Activated naive CD8-positive, alpha-beta T cell treated with anti-CD3 and anti-CD28 coated beads, Interleukin-2, amount 50 U/mL, for 24 hours (primary cell): ENCODE data around the gene DLG2.
"Not testable (repeated sequence)": the region's sequence is repeated elsewhere in the genome, so short reads cannot be mapped to it uniquely, and the experiment has no call there.

Source experiments
- ATAC-seq: fragments of 150-1000 bp; cut with Tn5 transposase; one replicate; pipeline ENCODE4 v1.10.0; 2021
- DNase-seq: peaks from one replicate; pipeline ENCODE4 v3.0.0; 2021
- H3K27ac Mint-ChIP-seq: one replicate; pipeline ENCODE4 v1.8.0; 2021; ENCODE audit warnings: mild to moderate bottlenecking, mixed read lengths
- H3K27me3 Mint-ChIP-seq: one replicate; pipeline ENCODE4 v1.8.0; 2021; ENCODE audit warnings: mixed read lengths
- H3K36me3 Mint-ChIP-seq: one replicate; pipeline ENCODE4 v1.8.0; 2021; ENCODE audit warnings: low read depth, mixed read lengths
- H3K4me1 Mint-ChIP-seq: one replicate; pipeline ENCODE4 v1.8.0; 2021; ENCODE audit warnings: mixed read lengths
- H3K4me3 Mint-ChIP-seq: one replicate; pipeline ENCODE4 v1.8.0; 2021; ENCODE audit warnings: mild to moderate bottlenecking, moderate library complexity, mixed read lengths
- H3K9me3 Mint-ChIP-seq: one replicate; pipeline ENCODE4 v1.8.0; 2021; ENCODE audit warnings: mixed read lengths

Gene DLG2

GRCh38 chr11:83472806-83473205 is 2154.3 kb downstream of the DLG2 start:
- no peak overlapping the region for H3K4me3 Mint-ChIP-seq
- peaks cover 3% of the 10 kb centered on the region for H3K27me3 Mint-ChIP-seq
- no peaks in the 10 kb centered on the region for H3K9me3 Mint-ChIP-seq
- H3K27ac Mint-ChIP-seq: no peak overlapping the region
- no peaks in the 10 kb centered on the region for H3K36me3 Mint-ChIP-seq
- no peaks in the 10 kb centered on the region for H3K4me1 Mint-ChIP-seq
- ATAC-seq: no peak
- DNase-seq: no peak

DNA sequence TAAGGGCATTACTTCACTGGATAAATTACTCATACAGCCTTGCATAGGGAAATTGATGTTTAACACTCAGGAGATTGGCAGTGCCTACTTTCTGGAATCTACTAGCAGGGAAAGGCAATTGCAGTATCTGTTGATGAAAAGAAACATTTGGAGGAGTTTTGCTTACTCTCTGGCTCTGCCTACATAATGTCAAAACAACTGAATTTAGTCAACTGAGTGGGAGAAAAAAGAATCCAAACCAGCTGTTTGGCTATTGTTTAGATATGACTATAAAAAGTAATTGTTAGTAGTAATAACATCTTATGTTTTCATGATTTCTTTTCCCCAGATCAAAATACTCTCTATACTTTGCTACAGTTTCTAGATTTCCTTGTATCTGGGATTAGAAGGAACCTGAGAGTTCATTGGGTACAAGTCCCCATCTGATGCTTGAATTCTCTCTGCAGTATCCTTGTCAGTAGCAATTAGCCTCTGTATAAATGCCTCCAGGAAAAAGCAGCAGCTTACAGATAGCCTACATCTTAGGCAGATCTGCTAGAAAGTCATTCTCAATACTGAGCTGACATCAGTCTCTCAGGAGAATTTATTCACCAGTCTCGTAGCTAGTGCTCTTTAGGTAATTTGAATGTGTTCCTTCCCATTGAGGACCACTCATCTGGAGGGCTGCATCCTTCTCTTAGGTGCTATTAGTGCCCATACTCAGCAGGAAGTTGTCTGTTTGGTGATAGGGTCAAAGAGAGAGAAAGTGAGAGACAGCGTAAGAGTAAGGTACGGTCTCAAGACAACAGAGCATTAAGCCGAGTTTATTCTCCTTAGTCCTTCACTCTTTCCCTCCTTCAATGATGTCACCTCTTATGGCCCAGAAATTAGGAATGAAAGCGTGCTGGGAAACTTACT is 2155.1 kb downstream of the DLG2 start:
- Mint-ChIP-seq H3K4me1 (no peaks in the 10 kb centered on the region), H3K27me3 (peaks cover 3% of the 10 kb centered on the region), H3K27ac (no peak overlapping the region), H3K4me3 (no peak overlapping the region), H3K9me3 (no peaks in the 10 kb centered on the region), H3K36me3 (no peaks in the 10 kb centered on the region)
- ATAC-seq (no peak), DNase-seq (no peak)

GRCh38 chr11:83467837-83468236 is 2159.3 kb downstream of the DLG2 start:
- DNase-seq (no peak), ATAC-seq (no peak)
- Mint-ChIP-seq H3K4me1 (no peaks in the 10 kb centered on the region), H3K27ac (no peak overlapping the region), H3K4me3 (no peak overlapping the region), H3K9me3 (no peaks in the 10 kb centered on the region), H3K36me3 (no peaks in the 10 kb centered on the region), H3K27me3 (peaks cover 7% of the 10 kb centered on the region)

DNA sequence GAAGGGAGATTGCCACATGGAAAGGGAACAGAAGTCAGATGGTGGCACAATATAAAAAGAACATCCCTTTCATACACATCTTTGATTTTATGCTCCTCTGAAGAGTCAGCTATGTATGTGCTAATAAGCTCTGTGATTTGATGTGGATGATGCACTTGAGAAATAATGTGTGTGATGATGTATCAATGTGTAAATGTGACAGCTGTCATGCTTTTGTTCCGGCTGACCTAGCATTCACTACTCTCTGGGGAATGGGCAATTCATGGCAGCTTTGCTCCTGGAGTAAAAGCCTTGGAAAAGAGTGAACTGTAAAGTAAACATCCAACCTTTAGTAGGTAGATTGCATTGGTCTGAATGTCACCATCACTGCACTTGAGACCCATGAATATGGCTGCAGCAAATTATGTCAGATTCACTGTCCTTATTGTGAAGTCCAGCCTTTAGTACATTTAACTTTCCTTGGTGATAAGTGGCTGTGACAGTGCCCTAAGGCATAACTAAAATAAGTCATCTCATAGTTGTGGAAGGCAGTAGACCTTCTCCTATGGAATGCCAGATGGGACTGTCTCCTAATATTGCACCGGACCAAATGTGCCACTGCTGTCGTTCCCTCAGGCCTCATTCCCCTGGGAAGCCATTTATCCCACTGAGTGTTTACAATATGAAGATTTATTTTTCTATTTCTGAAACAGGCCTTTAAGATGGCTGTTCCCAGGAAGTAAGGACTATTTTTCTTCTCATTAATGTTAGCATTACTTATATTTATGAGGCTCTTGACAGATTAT is 2162.8 kb downstream of the DLG2 start:
- DNase-seq (no peak), ATAC-seq (no peak)
- Mint-ChIP-seq H3K4me1 (no peaks in the 10 kb centered on the region), H3K27me3 (peaks cover 7% of the 10 kb centered on the region), H3K27ac (no peak overlapping the region), H3K9me3 (no peaks in the 10 kb centered on the region), H3K4me3 (no peak overlapping the region), H3K36me3 (no peaks in the 10 kb centered on the region)

DNA sequence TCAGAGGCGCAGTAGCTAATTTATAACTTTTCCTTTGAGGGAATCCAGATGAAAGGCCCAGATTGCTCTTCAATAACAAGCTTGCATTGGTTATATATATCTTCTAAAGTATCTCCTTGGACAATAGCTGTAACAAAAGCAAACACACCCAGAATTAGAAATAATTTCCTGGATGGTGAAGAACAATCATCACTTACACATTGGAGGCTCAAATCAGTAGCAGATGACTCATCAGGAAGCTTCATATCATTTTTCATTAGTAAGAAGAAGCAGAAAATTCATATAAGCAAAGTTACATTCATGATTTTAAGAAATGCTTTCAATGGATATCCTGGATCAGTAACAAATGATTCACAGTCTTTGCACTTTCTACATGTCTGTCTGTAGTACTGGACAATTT is 2167.3 kb downstream of the DLG2 start:
- no peak overlapping the region for H3K4me3 Mint-ChIP-seq
- ATAC-seq: no peak
- DNase-seq: no peak
- H3K4me1 Mint-ChIP-seq: no peaks in the 10 kb centered on the region
- peaks cover 3% of the 10 kb centered on the region for H3K27me3 Mint-ChIP-seq
- H3K27ac Mint-ChIP-seq: no peak overlapping the region
- no peaks in the 10 kb centered on the region for H3K36me3 Mint-ChIP-seq
- no peaks in the 10 kb centered on the region for H3K9me3 Mint-ChIP-seq

- no peak for ATAC-seq
- DNase-seq: no peak
- Mint-ChIP-seq H3K4me3 (no peak overlapping the region), H3K36me3 (no peaks in the 10 kb centered on the region), H3K27ac (no peak overlapping the region), H3K27me3 (no peaks in the 10 kb centered on the region), H3K4me1 (no peaks in the 10 kb centered on the region), H3K9me3 (no peaks in the 10 kb centered on the region)
These were observed 2170.6 kb downstream of the DLG2 start for GRCh38 chr11:83456566-83456965.

GRCh38 chr11:83456075-83456474 is 2171.1 kb downstream of the DLG2 start:
- no peak for ATAC-seq
- Mint-ChIP-seq H3K9me3 (no peaks in the 10 kb centered on the region), H3K4me3 (no peak overlapping the region), H3K4me1 (no peaks in the 10 kb centered on the region), H3K27ac (no peak overlapping the region), H3K27me3 (no peaks in the 10 kb centered on the region), H3K36me3 (no peaks in the 10 kb centered on the region)
- DNase-seq: no peak

DNA sequence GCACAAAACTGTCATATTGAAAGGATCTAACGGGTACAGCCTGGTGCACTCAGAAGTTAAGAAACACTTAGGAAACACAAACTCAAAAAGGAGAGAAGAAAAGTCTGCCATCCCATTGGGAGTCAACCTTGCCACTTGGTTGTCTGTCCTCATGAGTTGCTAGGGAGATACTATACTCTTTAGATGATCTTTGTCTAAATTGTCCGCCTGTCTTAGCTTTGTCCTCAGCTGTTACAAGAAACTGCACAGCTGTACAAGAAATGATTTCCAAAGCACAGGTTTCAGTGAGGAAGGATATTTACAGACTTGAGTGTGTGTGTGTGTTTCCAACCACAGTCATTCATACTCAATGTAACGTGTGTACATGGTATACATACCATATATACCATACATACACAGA is 2171.8 kb downstream of the DLG2 start:
- DNase-seq: no peak
- Mint-ChIP-seq H3K4me1 (no peaks in the 10 kb centered on the region), H3K9me3 (no peaks in the 10 kb centered on the region), H3K27me3 (no peaks in the 10 kb centered on the region), H3K27ac (no peak overlapping the region), H3K4me3 (no peak overlapping the region), H3K36me3 (no peaks in the 10 kb centered on the region)
- ATAC-seq: no peak

GRCh38 chr11:83454674-83455073 is 2172.5 kb downstream of the DLG2 start:
- Mint-ChIP-seq H3K4me1 (no peaks in the 10 kb centered on the region), H3K36me3 (no peaks in the 10 kb centered on the region)

GRCh38 chr11:83449338-83449913 is 2177.7 kb downstream of the DLG2 start:
- no peak overlapping the region for H3K27ac Mint-ChIP-seq
- no peak overlapping the region for H3K4me3 Mint-ChIP-seq
- no peaks in the 10 kb centered on the region for H3K4me1 Mint-ChIP-seq
- ATAC-seq (no peak), DNase-seq (no peak)
- H3K9me3 Mint-ChIP-seq: no peaks in the 10 kb centered on the region
- no peaks in the 10 kb centered on the region for H3K27me3 Mint-ChIP-seq
- H3K36me3 Mint-ChIP-seq: no peaks in the 10 kb centered on the region

More at GRCh38 chr11:83454674-83455073, 2172.5 kb downstream of the DLG2 start:
- H3K27me3 Mint-ChIP-seq: no peaks in the 10 kb centered on the region
- ATAC-seq (no peak), DNase-seq (no peak)
- no peak overlapping the region for H3K27ac Mint-ChIP-seq
- no peak overlapping the region for H3K4me3 Mint-ChIP-seq
- no peaks in the 10 kb centered on the region for H3K9me3 Mint-ChIP-seq

GRCh38 chr11:83448686-83449085 is 2178.5 kb downstream of the DLG2 start:
- Mint-ChIP-seq H3K36me3 (no peaks in the 10 kb centered on the region), H3K27ac (no peak overlapping the region), H3K27me3 (no peaks in the 10 kb centered on the region), H3K4me1 (no peaks in the 10 kb centered on the region), H3K4me3 (no peak overlapping the region), H3K9me3 (no peaks in the 10 kb centered on the region)
- no peak for ATAC-seq
- DNase-seq: no peak

- not testable (repeated sequence) for H3K4me1 Mint-ChIP-seq, DNase-seq, H3K27me3 Mint-ChIP-seq, H3K27ac Mint-ChIP-seq, H3K9me3 Mint-ChIP-seq, H3K36me3 Mint-ChIP-seq, H3K4me3 Mint-ChIP-seq, ATAC-seq
These were observed 2183.3 kb downstream of the DLG2 start for GRCh38 chr11:83443880-83444279.

DNA sequence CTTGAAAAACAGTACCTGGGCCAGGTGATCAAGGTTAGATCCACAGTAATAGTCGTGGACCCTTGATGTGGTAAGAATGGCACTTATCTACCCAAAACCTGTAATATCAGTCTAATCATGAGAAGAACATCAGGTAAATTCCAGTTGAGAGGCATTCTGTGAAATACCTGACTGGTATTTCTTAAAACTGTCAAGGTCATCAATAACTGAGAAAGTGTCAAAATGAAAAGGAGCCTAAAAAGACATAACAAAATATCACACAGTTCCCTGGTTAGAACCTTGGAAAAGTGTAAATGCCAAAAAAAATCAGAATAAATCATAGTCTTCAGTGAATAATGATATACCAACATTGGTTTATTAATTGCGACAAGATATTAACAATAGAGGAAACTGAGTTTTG is 2185.5 kb downstream of the DLG2 start:
- DNase-seq: no peak
- no peaks in the 10 kb centered on the region for H3K4me1 Mint-ChIP-seq

DNA sequence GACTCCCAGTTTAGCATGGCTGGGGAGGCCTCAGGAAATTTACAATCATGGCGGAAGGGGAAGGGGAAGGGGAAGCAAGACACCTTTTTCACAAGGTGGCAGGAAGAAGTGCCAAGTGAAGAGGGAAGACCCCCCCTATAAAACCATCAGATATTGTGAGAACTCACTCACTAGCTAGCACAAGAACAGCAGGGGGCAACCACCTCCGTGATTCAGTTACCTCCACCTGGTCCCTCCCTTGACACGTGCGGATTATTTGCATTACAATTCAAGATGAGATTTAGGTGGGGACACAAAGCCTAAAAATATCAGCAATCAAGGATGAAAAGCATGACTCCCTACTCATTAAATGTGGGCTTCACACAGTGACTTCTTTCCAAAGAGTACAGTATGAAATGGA is 2186.0 kb downstream of the DLG2 start:
- H3K4me3 Mint-ChIP-seq: no peak overlapping the region
- DNase-seq: no peak
- H3K4me1 Mint-ChIP-seq: no peaks in the 10 kb centered on the region
- no peak for ATAC-seq
- H3K27me3 Mint-ChIP-seq: no peaks in the 10 kb centered on the region
- H3K27ac Mint-ChIP-seq: no peak overlapping the region
- H3K9me3 Mint-ChIP-seq: no peaks in the 10 kb centered on the region
- H3K36me3 Mint-ChIP-seq: no peaks in the 10 kb centered on the region

More for the DNA sequence above, 2185.5 kb downstream of the DLG2 start:
- H3K27ac Mint-ChIP-seq: no peak overlapping the region
- H3K9me3 Mint-ChIP-seq: no peaks in the 10 kb centered on the region
- no peaks in the 10 kb centered on the region for H3K36me3 Mint-ChIP-seq
- no peak for ATAC-seq
- H3K4me3 Mint-ChIP-seq: no peak overlapping the region
- H3K27me3 Mint-ChIP-seq: no peaks in the 10 kb centered on the region

DNA sequence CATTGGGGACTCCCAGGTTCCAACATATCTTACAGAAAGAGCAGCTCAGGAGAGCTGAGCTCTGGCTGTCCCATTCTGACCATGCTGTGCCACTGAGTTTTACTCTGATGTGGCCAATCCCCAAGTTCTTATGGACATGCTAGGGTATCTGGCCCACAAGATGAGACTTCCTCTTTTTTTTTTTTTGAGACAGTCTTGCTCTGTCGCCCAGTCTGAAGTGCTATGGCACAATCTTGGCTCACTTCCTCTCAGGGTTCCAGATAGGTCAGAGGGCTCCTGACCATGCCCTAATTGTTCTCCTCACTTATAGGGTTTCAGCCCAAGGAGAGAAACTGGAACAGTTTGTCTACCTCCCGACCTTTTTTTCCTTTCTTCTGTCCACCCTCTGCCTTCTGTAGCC is 2188.7 kb downstream of the DLG2 start:
- Mint-ChIP-seq H3K27me3 (no peaks in the 10 kb centered on the region), H3K27ac (no peak overlapping the region), H3K4me3 (no peak overlapping the region), H3K9me3 (no peaks in the 10 kb centered on the region), H3K4me1 (no peaks in the 10 kb centered on the region), H3K36me3 (no peaks in the 10 kb centered on the region)
- no peak for ATAC-seq
- DNase-seq: no peak
